ENCODE measurements around the gene SMAD6.
A peak's percentile ranks its signal among the peaks of the same experiment; 100 is the strongest.

Gene SMAD6

GRCh38 chr15:66704019-66704802 is 2.2 kb downstream of the SMAD6 start:
- Histone ChIP-seq H3K36me3 (ENCODE audit: control insufficient read depth, low read length) (no peaks in the 10 kb centered on the region), H3K9me3 (ENCODE audit: control insufficient read depth, insufficient read depth, low read length) (no peaks in the 10 kb centered on the region), H3K9me2 (replicated peaks; ENCODE audit: control insufficient read depth, low read length) (no peaks in the 10 kb centered on the region), H3K4me3 (ENCODE audit: low read length) (peak overlapping the region; percentile 73), H3K79me2 (ENCODE audit: control insufficient read depth, low read length) (no peaks in the 10 kb centered on the region), H3K4me2 (ENCODE audit: low read length) (peak overlapping the region; percentile 75), H3K4me1 (ENCODE audit: control insufficient read depth, low read length) (peaks cover 31% of the 10 kb centered on the region), H3K27me3 (ENCODE audit: control insufficient read depth, low read length) (peaks cover 37% of the 10 kb centered on the region), H3F3A (ENCODE audit: control insufficient read depth, insufficient read depth) (peaks cover 3% of the 10 kb centered on the region; the same call in 1 of the 2 replicates), H3K27ac (ENCODE audit: low read depth, low read length) (no peak overlapping the region), H4K20me1 (ENCODE audit: control insufficient read depth, insufficient read depth, low read depth, low read length) (peaks cover 10% of the 10 kb centered on the region; the same call in 1 of the 2 replicates)
- TF ChIP-seq CTCF (IDR thresholded peaks at IDR 0.05; ENCODE audit: low read depth, low read length, poor library complexity, severe bottlenecking) (no peak), EZH2phosphoT487 (IDR thresholded peaks at IDR 0.05; ENCODE audit: borderline replicate concordance, low read length) (peak; percentile 81; the same call in 1 of the 2 replicates)

GRCh38 chr15:66704803-66705153 is 2.7 kb downstream of the SMAD6 start:
- Histone ChIP-seq H3K9me2 (replicated peaks; ENCODE audit: control insufficient read depth, low read length) (no peaks in the 10 kb centered on the region), H3F3A (ENCODE audit: control insufficient read depth, insufficient read depth) (peaks cover 3% of the 10 kb centered on the region; the same call in 1 of the 2 replicates), H3K4me2 (ENCODE audit: low read length) (no peak overlapping the region; the same call in 1 of the 2 replicates), H3K4me1 (ENCODE audit: control insufficient read depth, low read length) (peaks cover 31% of the 10 kb centered on the region), H3K36me3 (ENCODE audit: control insufficient read depth, low read length) (no peaks in the 10 kb centered on the region), H3K27ac (ENCODE audit: low read depth, low read length) (no peak overlapping the region), H3K79me2 (ENCODE audit: control insufficient read depth, low read length) (no peaks in the 10 kb centered on the region), H3K9me3 (ENCODE audit: control insufficient read depth, insufficient read depth, low read length) (no peaks in the 10 kb centered on the region), H3K4me3 (ENCODE audit: low read length) (no peak overlapping the region; the same call in 1 of the 2 replicates), H4K20me1 (ENCODE audit: control insufficient read depth, insufficient read depth, low read depth, low read length) (peaks cover 10% of the 10 kb centered on the region; the same call in 1 of the 2 replicates), H3K27me3 (ENCODE audit: control insufficient read depth, low read length) (peaks cover 37% of the 10 kb centered on the region)
- TF ChIP-seq EZH2phosphoT487 (IDR thresholded peaks at IDR 0.05; ENCODE audit: borderline replicate concordance, low read length) (no peak), CTCF (IDR thresholded peaks at IDR 0.05; ENCODE audit: low read depth, low read length, poor library complexity, severe bottlenecking) (no peak)

GRCh38 chr15:66705277-66706146 is 3.5 kb downstream of the SMAD6 start:
- no peaks in the 10 kb centered on the region for H3K36me3 ChIP-seq (ENCODE audit: control insufficient read depth, low read length)
- no peak overlapping the region for H3K4me2 ChIP-seq (ENCODE audit: low read length)
- no peak overlapping the region for H3K4me3 ChIP-seq (ENCODE audit: low read length)
- H3F3A ChIP-seq (ENCODE audit: control insufficient read depth, insufficient read depth) = peaks cover 3% of the 10 kb centered on the region; the same call in 1 of the 2 replicates
- TF ChIP-seq CTCF (IDR thresholded peaks at IDR 0.05; ENCODE audit: low read depth, low read length, poor library complexity, severe bottlenecking) (no peak), EZH2phosphoT487 (IDR thresholded peaks at IDR 0.05; ENCODE audit: borderline replicate concordance, low read length) (no peak)
- no peaks in the 10 kb centered on the region for H3K79me2 ChIP-seq (ENCODE audit: control insufficient read depth, low read length)
- peaks cover 10% of the 10 kb centered on the region; the same call in 1 of the 2 replicates for H4K20me1 ChIP-seq (ENCODE audit: control insufficient read depth, insufficient read depth, low read depth, low read length)
- H3K27me3 ChIP-seq (ENCODE audit: control insufficient read depth, low read length) = peaks cover 37% of the 10 kb centered on the region
- H3K9me3 ChIP-seq (ENCODE audit: control insufficient read depth, insufficient read depth, low read length) = no peaks in the 10 kb centered on the region
- H3K9me2 ChIP-seq (replicated peaks; ENCODE audit: control insufficient read depth, low read length) = no peaks in the 10 kb centered on the region
- H3K27ac ChIP-seq (ENCODE audit: low read depth, low read length) = no peak overlapping the region
- peaks cover 28% of the 10 kb centered on the region for H3K4me1 ChIP-seq (ENCODE audit: control insufficient read depth, low read length)

All from DOHH2 (cell line).